Heart left ventricle (tissue), 16 donors: ENCODE measurements around the gene VIT. TPM values are rescaled to one million over a fixed set of nuclear protein-coding genes. Genes with fewer than 3 reads are reported as not detected.
A peak's percentile ranks its signal among the peaks of the same experiment; 100 is the strongest.
"Not testable (repeated sequence)": the region's sequence is repeated elsewhere in the genome, so short reads cannot be mapped to it uniquely, and the experiment has no call there.

Experiments
- ATAC-seq, 4 donors: fragments of 200-7000 bp; cut with Tn5 transposase; one replicate each; pipeline ENCODE4 v1.9.1; 2020 to 2022; ENCODE audit warnings: moderate library complexity in 4 of 4, mild to moderate bottlenecking in 3 of 4, moderate number of reproducible peaks in 1 of 4
- DNase-seq, 5 donors: peaks; one replicate each; pipeline ENCODE4 v3.0.0-alpha.2; 2020
- H3K27ac ChIP-seq, 12 donors: fragments of 200-600 bp; sonication (generic) in 4 of 12; one replicate each; pipeline versions ENCODE4 v1.5.0 to v1.8.0; 2016 to 2022; ENCODE audit warnings: mild to moderate bottlenecking in 2 of 12
- H3K27me3 ChIP-seq, 9 donors: fragments of 200-600 bp; sonication (generic) in 2 of 9; one replicate each; pipeline versions ENCODE4 v1.5.1 to v1.8.0; 2016 to 2022; ENCODE audit warnings: mild to moderate bottlenecking in 3 of 9
- H3K36me3 ChIP-seq, 9 donors: fragments of 200-600 bp; sonication (generic) in 2 of 9; one replicate each; pipeline versions ENCODE4 v1.5.0 to v1.8.0; 2018 to 2022; ENCODE audit warnings: mild to moderate bottlenecking in 2 of 9
- H3K4me1 ChIP-seq, 12 donors: fragments of 200-600 bp; sonication (generic) in 4 of 12; one replicate each; pipeline versions ENCODE4 v1.5.0 to v1.8.0; 2016 to 2022; ENCODE audit warnings: mild to moderate bottlenecking in 3 of 12
- H3K4me3 ChIP-seq, 12 donors: fragments of 200-600 bp; sonication (generic) in 4 of 12; one replicate each; pipeline versions ENCODE4 v1.5.0 to v1.8.0; 2017 to 2022; ENCODE audit warnings: mild to moderate bottlenecking in 9 of 12, moderate library complexity in 4 of 12
- H3K9me3 ChIP-seq, 12 donors: fragments of 200-600 bp; sonication (generic) in 4 of 12; one replicate each; pipeline versions ENCODE4 v1.5.0 to v1.8.0; 2016 to 2022; ENCODE audit warnings: mild to moderate bottlenecking in 1 of 12
- POLR2A ChIP-seq, 2 donors: fragments of 450-650 bp; IDR thresholded peaks; one replicate each; pipeline ENCODE4 v1.6.1; 2017; ENCODE audit warnings: antibody characterized with exemption in 2 of 2, mild to moderate bottlenecking in 2 of 2, moderate library complexity in 2 of 2
- WGBS, 4 donors: extraction: QIAGEN DNeasy Blood & Tissue Kit in 2 of 4; methylation state at CpG; one replicate each; pipeline versions ENCODE4 v1.1.5 to v1.1.7; 2013 to 2018; 5-methylcytosine and 5-hydroxymethylcytosine counted together
- intact Hi-C, 10 donors: fragments of 100-400 bp; cut with DNase I; formaldehyde crosslinking; loops; one replicate each; pipeline versions ENCODE4 v1.11.1 to v1.14.2; 2022
- polyA plus RNA-seq, 2 donors: library from polyadenylated mRNA; stranded (reverse); fragments of 200-250 nt; gene quantifications; one replicate each; pipeline ENCODE4 v1.2.3, GENCODE V29; 2013
- total RNA-seq, 9 donors: library from RNA; depleted of rRNA in 2 of 9; stranded (reverse); fragments of >200 nt in 2 of 9; fragmentation: NEBNext Ultra II Directional in 3 of 9; extraction: Animal tissue kit (Norgen Biotek cat#: 25700) in 3 of 9; gene quantifications; one replicate each; pipeline versions ENCODE4 v1.1.0 to v1.2.4, GENCODE V29; 2016 to 2023
- TF ChIP-seq, protein P1 (sequence below), 12 donors: fragments of 200-600 bp; sonication (generic) in 4 of 12; IDR thresholded peaks; one replicate each; pipeline versions ENCODE4 v1.5.0 to v1.8.0; 2018 to 2022; ENCODE audit warnings: antibody characterized with exemption in 12 of 12, mild to moderate bottlenecking in 5 of 12
- donor health status: ischemic (EF 13 %, LVEDD 7.1; RV severe dilation, severe dysfunction).
- donor health status: healthy with polysubstance abuse.
- donor health status: DM: no; HTN: yes; CAD: no.
- donor health status: DM: no; HTN: no; CAD: no.
- donor health status: ischemic (EF 25% LVEDD 6.9; RV normal size, moderate dysfunction).
- donor health status: ischemic (EF 25% LVEDD 5.7; RV mildly dilated, moderate dysfunction).
- donor health status: healthy.
- donor health status: DM: yes; HTN: yes; CAD: no.
- donor health status: ischemic (EF 35%, LVEDD 5.7; RV mildly dilated, moderate dysfunction).
- donor health status: nonischemic (EF 11% LVEDD 7.7; RV severe dilation, severe dysfunction).
- donor health status: DM: yes; HTN: yes; CAD: no.
- donor health status: PGD.
- donor health status: ischemic (EF 29% LVEDD 5.4; RV normal size, mild dysfunction).
- donor health status: nonischemic (EF 23%, LVEDD 6.1; RV moderate dilation, normal function).

Gene VIT
- total and polyA plus RNA-seq, 11 donors, result 1.0 to 34.9 (median 4.9) TPM

DNA sequence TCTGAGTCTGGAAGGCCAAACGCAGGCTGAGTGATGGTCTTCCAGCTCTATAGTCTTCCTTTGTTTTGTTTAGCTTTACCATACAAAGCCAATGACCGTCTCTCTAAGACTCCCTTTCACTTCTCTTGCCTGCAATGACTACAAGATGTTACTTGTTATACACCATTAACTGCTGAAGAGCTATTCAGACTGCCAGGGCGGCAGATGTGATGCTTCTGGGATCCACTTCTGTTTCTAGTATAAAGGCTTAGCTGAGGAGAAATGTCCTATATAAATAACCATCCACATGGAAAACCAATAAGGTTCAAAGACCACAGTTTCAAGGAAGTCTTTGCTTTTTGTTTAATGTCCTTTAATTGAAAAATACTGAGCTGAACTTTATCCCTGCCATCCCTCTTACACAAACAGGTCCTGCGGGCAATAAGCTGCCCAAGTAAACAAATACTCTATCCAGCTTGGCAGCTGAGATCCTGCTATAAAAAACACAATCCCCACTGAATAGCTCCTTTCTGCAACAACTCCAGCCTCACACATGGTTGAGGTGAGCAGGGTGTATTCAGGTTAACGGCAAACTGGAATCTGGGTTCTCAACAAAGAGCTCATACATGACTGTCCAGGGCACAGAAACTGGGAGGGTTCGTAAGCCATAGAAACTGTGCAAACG is 124.6 kb downstream of the VIT start:
- Histone ChIP-seq H3K9me3 (no peaks in the 10 kb centered on the region), H3K4me1 (no peaks in the 10 kb centered on the region), H3K27me3 (no peaks in the 10 kb centered on the region), H3K4me3 (no peak overlapping the region), H3K27ac (no peak overlapping the region), H3K36me3 (no peaks in the 10 kb centered on the region)
- DNase-seq (no peak), ATAC-seq (peak in 1 of 4 donors; percentile 24)
- TF ChIP-seq, protein P1, sequence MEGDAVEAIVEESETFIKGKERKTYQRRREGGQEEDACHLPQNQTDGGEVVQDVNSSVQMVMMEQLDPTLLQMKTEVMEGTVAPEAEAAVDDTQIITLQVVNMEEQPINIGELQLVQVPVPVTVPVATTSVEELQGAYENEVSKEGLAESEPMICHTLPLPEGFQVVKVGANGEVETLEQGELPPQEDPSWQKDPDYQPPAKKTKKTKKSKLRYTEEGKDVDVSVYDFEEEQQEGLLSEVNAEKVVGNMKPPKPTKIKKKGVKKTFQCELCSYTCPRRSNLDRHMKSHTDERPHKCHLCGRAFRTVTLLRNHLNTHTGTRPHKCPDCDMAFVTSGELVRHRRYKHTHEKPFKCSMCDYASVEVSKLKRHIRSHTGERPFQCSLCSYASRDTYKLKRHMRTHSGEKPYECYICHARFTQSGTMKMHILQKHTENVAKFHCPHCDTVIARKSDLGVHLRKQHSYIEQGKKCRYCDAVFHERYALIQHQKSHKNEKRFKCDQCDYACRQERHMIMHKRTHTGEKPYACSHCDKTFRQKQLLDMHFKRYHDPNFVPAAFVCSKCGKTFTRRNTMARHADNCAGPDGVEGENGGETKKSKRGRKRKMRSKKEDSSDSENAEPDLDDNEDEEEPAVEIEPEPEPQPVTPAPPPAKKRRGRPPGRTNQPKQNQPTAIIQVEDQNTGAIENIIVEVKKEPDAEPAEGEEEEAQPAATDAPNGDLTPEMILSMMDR (IDR thresholded peaks at IDR 0.05), result no peak
- no peak for TF ChIP-seq POLR2A (IDR thresholded peaks at IDR 0.05)
- intact Hi-C loops, result no loop called here
- 82 to 94% (median 84%) methylated on average over 7 of the region's 7 CpGs for WGBS, 4 donors

DNA sequence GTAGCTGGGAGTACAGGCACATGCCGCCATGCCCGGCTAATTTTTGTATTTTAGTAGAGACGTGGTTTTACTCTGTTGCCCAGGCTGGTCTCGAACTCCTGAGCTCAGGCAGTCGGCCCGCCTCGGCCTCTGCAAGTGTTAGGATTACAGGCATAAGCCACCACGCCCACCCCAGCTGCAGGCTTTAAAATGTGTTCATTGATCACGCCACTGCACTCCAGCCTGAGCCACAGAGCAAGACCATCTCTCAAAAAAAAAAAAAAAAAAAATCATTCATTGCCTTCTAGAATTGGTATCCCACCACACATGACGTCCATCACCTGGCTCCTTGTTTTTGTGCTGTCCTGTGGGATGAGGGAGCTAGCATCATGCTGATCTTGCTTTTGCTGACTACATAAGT is 127.4 kb downstream of the VIT start:
- DNase-seq, result no peak
- no peak overlapping the region for H3K27ac ChIP-seq
- no peaks in the 10 kb centered on the region for H3K9me3 ChIP-seq
- no peaks in the 10 kb centered on the region for H3K36me3 ChIP-seq
- no peak for ATAC-seq
- H3K4me1 ChIP-seq, result no peaks in the 10 kb centered on the region
- WGBS, 4 donors, result 90 to 93% (median 91%) methylated on average over 10 of the region's 10 CpGs
- intact Hi-C loops, result no loop called here
- TF ChIP-seq, protein P1 (IDR thresholded peaks at IDR 0.05), result no peak
- no peak for TF ChIP-seq POLR2A (IDR thresholded peaks at IDR 0.05)
- H3K4me3 ChIP-seq, result no peak overlapping the region
- no peaks in the 10 kb centered on the region for H3K27me3 ChIP-seq

DNA sequence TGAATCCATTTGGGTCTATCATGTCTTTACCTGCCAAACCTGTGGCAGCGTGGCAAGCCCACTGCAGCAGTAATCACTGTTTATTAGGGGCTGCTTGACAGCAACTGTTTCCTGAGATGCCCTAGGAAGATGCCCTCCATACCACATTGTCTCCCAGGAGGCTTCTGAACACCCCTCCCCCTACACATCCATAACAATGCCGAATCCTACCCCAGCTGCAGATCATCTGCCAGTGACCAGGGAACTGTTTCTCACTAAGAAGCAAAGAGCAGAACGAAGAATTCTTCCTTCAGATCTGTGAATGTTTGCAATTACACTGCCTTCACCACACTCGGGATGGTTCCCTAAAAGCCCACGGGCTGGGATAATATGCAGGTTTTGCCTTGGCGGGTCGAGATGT is 127.8 kb downstream of the VIT start:
- WGBS, 4 donors, result 74 to 83% (median 79%) methylated on average over 7 of the region's 7 CpGs
- H3K9me3 ChIP-seq, result no peaks in the 10 kb centered on the region
- no peaks in the 10 kb centered on the region for H3K4me1 ChIP-seq

DNA sequence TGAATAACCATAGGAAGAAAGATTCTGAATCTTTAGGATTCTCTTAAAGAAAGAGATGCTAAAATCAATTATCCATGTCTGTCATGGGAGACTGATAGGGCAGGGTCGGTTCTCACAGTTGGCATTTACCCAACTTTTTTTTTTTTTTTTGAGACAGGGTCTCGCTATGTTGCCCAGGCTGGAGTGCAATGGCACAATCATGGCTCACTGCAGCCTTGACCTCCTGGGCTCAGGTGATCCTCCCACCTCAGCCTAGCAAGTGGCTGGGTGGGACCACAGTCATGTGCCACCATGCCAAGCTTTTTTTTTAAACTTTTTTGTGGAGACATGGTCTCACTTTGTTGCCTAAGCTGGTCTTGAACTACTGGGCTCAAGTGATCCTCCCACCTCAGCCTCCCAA is 128.2 kb downstream of the VIT start:
- H3K36me3 ChIP-seq, H3K27ac ChIP-seq, ATAC-seq, H3K9me3 ChIP-seq, H3K4me3 ChIP-seq, DNase-seq, H3K4me1 ChIP-seq, intact Hi-C loops, H3K27me3 ChIP-seq: not testable (repeated sequence)
- 67 to 73% (median 69%) methylated on average over 2 of the region's 2 CpGs for WGBS, 4 donors

More for the DNA sequence above, 127.8 kb downstream of the VIT start:
- H3K4me3 ChIP-seq, result no peak overlapping the region
- H3K27ac ChIP-seq, result no peak overlapping the region
- H3K36me3 ChIP-seq, result no peaks in the 10 kb centered on the region
- intact Hi-C loops, result no loop called here
- DNase-seq (no peak), ATAC-seq (no peak)
- H3K27me3 ChIP-seq, result no peaks in the 10 kb centered on the region
- no peak for TF ChIP-seq POLR2A (IDR thresholded peaks at IDR 0.05)
- TF ChIP-seq, protein P1 (IDR thresholded peaks at IDR 0.05), result no peak

DNA sequence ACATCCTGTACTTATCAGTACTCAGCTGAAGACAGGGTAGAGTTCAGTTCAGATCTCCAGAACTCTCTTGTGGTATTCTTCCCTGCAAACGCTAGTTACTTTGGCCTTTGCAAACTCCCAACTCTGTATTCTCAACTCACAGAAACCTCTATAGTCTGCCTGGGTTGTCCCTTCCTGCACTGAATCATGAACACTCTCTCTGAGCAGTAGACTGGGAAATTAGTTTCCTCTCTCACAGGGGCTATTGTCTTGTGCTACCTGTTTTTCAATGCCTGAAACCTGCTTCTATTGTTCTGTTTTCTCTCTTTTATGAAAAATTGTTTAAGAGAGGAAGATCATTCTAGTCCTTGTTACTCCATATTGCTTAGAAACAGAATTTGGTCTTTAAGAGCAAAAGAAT is 134.7 kb downstream of the VIT start:
- WGBS, 4 donors, result 35 to 47% (median 45%) methylated on average over 1 of the region's 1 CpG
- H3K27me3 ChIP-seq, result no peaks in the 10 kb centered on the region

More for the DNA sequence above, 134.7 kb downstream of the VIT start:
- no peak overlapping the region for H3K27ac ChIP-seq
- TF ChIP-seq, protein P1 (IDR thresholded peaks at IDR 0.05), result no peak
- ATAC-seq (no peak), DNase-seq (no peak)
- H3K4me3 ChIP-seq, result no peak overlapping the region
- no peaks in the 10 kb centered on the region for H3K9me3 ChIP-seq
- intact Hi-C loops, result no loop called here
- no peaks in the 10 kb centered on the region for H3K36me3 ChIP-seq
- no peaks in the 10 kb centered on the region for H3K4me1 ChIP-seq
